ENCODE results near the gene XRCC4. TPM values are rescaled to one million over a fixed set of nuclear protein-coding genes. Genes with fewer than 3 reads are reported as not detected.

Gene XRCC4
- polyA plus RNA-seq, 1 of the 3 experiments (the other 2 are of a cell fraction) = 1.8 TPM

- Histone ChIP-seq H3K4me2 (no peak overlapping the region), H3K79me2 (ENCODE audit: insufficient read depth) (no peaks in the 10 kb centered on the region), H3K9me3 (no peaks in the 10 kb centered on the region), H3K27me3 (ENCODE audit: insufficient read depth) (no peaks in the 10 kb centered on the region), H3K36me3 (replicated peaks in 1 of 2; ENCODE audit: control insufficient read depth in 1 of 2, insufficient read depth in 2 of 2, low read length in 1 of 2) (no peaks in the 10 kb centered on the region), H3K4me1 (ENCODE audit: control insufficient read depth in 1 of 2, insufficient read depth in 2 of 2, low read depth in 1 of 2, low read length in 1 of 2) (peaks cover 0 to 22% of the 10 kb centered on the region in 2 experiments; a peak in 2 of 4 replicates), H3F3A (replicated peaks; ENCODE audit: insufficient read depth) (no peaks in the 10 kb centered on the region), H4K20me1 (ENCODE audit: insufficient read depth) (no peaks in the 10 kb centered on the region), H3K9ac (no peak overlapping the region), H3K27ac (ENCODE audit: low read depth in 2 of 2, low read length in 1 of 2) (peak overlapping the region; percentile 9 to 99; a peak in 2 of 4 replicates), H2AFZ (ENCODE audit: low read depth) (no peak overlapping the region), H3K9me2 (no peaks in the 10 kb centered on the region), H3K4me3 (ENCODE audit: low read depth in 2 of 2, low read length in 1 of 2) (no peak overlapping the region; a peak in 1 of 4 replicates)
- ChIA-PET POLR2A (interaction anchor here (0.6 to 2.2 kb wide), 4 partner anchors 13 to 394 kb away, joined by 3 to 11 read pairs (median 4); partner anchors contain the start of genes TMEM167A and XRCC4), CTCF (interaction anchor here (0.9 to 1.3 kb wide), 4 partner anchors 10 to 394 kb away, joined by 3 to 4 read pairs (median 3); no protein-coding TSS in a partner anchor)
- DNase-seq = peak; percentile 68
- 48% methylated on average over 4 of the region's 5 CpGs for WGBS (ENCODE audit: low lambda C conversion rate)
- TF ChIP-seq FOSL2 (IDR thresholded peaks at IDR 0.05; ENCODE audit: borderline replicate concordance, low read depth) = no peak
- TF ChIP-seq EZH2phosphoT487 (IDR thresholded peaks at IDR 0.05; ENCODE audit: borderline replicate concordance, low read depth) = no peak
- TF ChIP-seq ZBTB33 (IDR thresholded peaks at IDR 0.05; ENCODE audit: borderline replicate concordance, low read depth) = no peak
- TF ChIP-seq SMC3 (IDR thresholded peaks at IDR 0.05; ENCODE audit: low read depth, low read length) = 0 out of 2 replicates have a peak, but pooled peaks have one; percentile 5
- no peak for TF ChIP-seq IRF3 (IDR thresholded peaks at IDR 0.05; ENCODE audit: low read depth, low read length)
- TF ChIP-seq RFX5 (IDR thresholded peaks at IDR 0.05; ENCODE audit: low read length) = no peak
- TF ChIP-seq YY1 (IDR thresholded peaks at IDR 0.05; ENCODE audit: low read depth) = no peak
- no peak for TF ChIP-seq JUND (IDR thresholded peaks at IDR 0.05)
- no peak for TF ChIP-seq MEF2A (IDR thresholded peaks at IDR 0.05; ENCODE audit: borderline replicate concordance, low read depth)
- TF ChIP-seq NRF1 (IDR thresholded peaks at IDR 0.05; ENCODE audit: low read depth, low read length) = no peak
- no peak for TF ChIP-seq POLR2AphosphoS5 (IDR thresholded peaks at IDR 0.05; ENCODE audit: low read depth, low read length)
- peak; percentile 52; the same call in 1 of the 2 replicates for TF ChIP-seq PBX3 (IDR thresholded peaks at IDR 0.05)
- TF ChIP-seq, protein P1, sequence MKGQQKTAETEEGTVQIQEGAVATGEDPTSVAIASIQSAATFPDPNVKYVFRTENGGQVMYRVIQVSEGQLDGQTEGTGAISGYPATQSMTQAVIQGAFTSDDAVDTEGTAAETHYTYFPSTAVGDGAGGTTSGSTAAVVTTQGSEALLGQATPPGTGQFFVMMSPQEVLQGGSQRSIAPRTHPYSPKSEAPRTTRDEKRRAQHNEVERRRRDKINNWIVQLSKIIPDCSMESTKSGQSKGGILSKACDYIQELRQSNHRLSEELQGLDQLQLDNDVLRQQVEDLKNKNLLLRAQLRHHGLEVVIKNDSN (IDR thresholded peaks at IDR 0.05; ENCODE audit: borderline replicate concordance, low read depth) = no peak
- peak; percentile 34 for TF ChIP-seq RAD21 (IDR thresholded peaks at IDR 0.05; ENCODE audit: low read length)
- TF ChIP-seq MXI1 (IDR thresholded peaks at IDR 0.05; ENCODE audit: low read depth, low read length) = no peak; the same call in none of the 2 replicates
- TF ChIP-seq, protein P2, sequence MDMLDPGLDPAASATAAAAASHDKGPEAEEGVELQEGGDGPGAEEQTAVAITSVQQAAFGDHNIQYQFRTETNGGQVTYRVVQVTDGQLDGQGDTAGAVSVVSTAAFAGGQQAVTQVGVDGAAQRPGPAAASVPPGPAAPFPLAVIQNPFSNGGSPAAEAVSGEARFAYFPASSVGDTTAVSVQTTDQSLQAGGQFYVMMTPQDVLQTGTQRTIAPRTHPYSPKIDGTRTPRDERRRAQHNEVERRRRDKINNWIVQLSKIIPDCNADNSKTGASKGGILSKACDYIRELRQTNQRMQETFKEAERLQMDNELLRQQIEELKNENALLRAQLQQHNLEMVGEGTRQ (IDR thresholded peaks at IDR 0.05; ENCODE audit: borderline replicate concordance, low read depth, low read length) = no peak
- TF ChIP-seq TEAD4 (IDR thresholded peaks at IDR 0.05; ENCODE audit: borderline replicate concordance, insufficient read depth) = no peak
- TF ChIP-seq NFIC (IDR thresholded peaks at IDR 0.05; ENCODE audit: borderline replicate concordance) = peak; percentile 39; the same call in 1 of the 2 replicates
- no peak for TF ChIP-seq RXRA (IDR thresholded peaks at IDR 0.05; ENCODE audit: borderline replicate concordance, low read depth)
- no peak for TF ChIP-seq FOXM1 (IDR thresholded peaks at IDR 0.05; ENCODE audit: low read depth)
- TF ChIP-seq GATA2 (CRISPR knock-in tag; IDR thresholded peaks at IDR 0.05) = no peak; the same call in 1 of the 2 replicates
- peak; percentile 74 for TF ChIP-seq TCF12 (IDR thresholded peaks at IDR 0.05)
- TF ChIP-seq, protein P3, sequence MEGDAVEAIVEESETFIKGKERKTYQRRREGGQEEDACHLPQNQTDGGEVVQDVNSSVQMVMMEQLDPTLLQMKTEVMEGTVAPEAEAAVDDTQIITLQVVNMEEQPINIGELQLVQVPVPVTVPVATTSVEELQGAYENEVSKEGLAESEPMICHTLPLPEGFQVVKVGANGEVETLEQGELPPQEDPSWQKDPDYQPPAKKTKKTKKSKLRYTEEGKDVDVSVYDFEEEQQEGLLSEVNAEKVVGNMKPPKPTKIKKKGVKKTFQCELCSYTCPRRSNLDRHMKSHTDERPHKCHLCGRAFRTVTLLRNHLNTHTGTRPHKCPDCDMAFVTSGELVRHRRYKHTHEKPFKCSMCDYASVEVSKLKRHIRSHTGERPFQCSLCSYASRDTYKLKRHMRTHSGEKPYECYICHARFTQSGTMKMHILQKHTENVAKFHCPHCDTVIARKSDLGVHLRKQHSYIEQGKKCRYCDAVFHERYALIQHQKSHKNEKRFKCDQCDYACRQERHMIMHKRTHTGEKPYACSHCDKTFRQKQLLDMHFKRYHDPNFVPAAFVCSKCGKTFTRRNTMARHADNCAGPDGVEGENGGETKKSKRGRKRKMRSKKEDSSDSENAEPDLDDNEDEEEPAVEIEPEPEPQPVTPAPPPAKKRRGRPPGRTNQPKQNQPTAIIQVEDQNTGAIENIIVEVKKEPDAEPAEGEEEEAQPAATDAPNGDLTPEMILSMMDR (IDR thresholded peaks at IDR 0.05) = no peak
- peak; percentile 73 for TF ChIP-seq CHD2 (IDR thresholded peaks at IDR 0.05; ENCODE audit: low read length, partially characterized antibody)
- TF ChIP-seq FOXJ3 (CRISPR knock-in tag; IDR thresholded peaks at IDR 0.05) = peak; percentile 39; the same call in 1 of the 2 replicates
- no peak for TF ChIP-seq ELF1 (IDR thresholded peaks at IDR 0.05)
Measured at GRCh38 chr5:83035373-83036100, 41.8 kb upstream of the XRCC4 start.
